Neural progenitor cell (in vitro differentiated cells): ENCODE data around the gene HOXD4. TPM values are rescaled to one million over a fixed set of nuclear protein-coding genes. Genes with fewer than 3 reads are reported as not detected.

Experiments used
- DNase-seq: peaks from one replicate; pipeline ENCODE4 v3.0.0-alpha.2; 2016; ENCODE audit warnings: low spot score
- H2AFZ ChIP-seq: fragments of 200-600 bp; sonication (generic); replicated peaks from 2 replicates; pipeline ENCODE4 v1.6.1; 2016; ENCODE audit warnings: antibody characterized with exemption
- H3F3A ChIP-seq: fragments of 200-600 bp; sonication (generic); 2 replicates; pipeline ENCODE4 v1.6.1; 2016; ENCODE audit warnings: antibody characterized with exemption, low read depth
- H3K27ac ChIP-seq: fragments of 200-600 bp; sonication (generic); 2 replicates; pipeline ENCODE4 v1.5.1; 2016; ENCODE audit warnings: mild to moderate bottlenecking
- H3K27me3 ChIP-seq: fragments of 200-600 bp; sonication (generic); 2 replicates; pipeline ENCODE4 v1.6.1; 2016; ENCODE audit warnings: mild to moderate bottlenecking, moderate library complexity
- H3K36me3 ChIP-seq: fragments of 200-600 bp; sonication (generic); 2 replicates; pipeline ENCODE4 v1.5.1; 2016
- H3K4me1 ChIP-seq: fragments of 200-600 bp; sonication (generic); 2 replicates; pipeline ENCODE4 v1.6.1; 2016; ENCODE audit warnings: mixed run types
- H3K4me2 ChIP-seq: fragments of 200-600 bp; sonication (generic); 2 replicates; pipeline ENCODE4 v1.6.1; 2016
- H3K4me3 ChIP-seq: fragments of 200-600 bp; sonication (generic); 2 replicates; pipeline ENCODE4 v1.5.1; 2016
- H3K79me2 ChIP-seq: fragments of 200-600 bp; sonication (generic); 2 replicates; pipeline ENCODE4 v1.6.1; 2016; ENCODE audit warnings: low read depth
- H3K9ac ChIP-seq: fragments of 200-600 bp; sonication (generic); 2 replicates; pipeline ENCODE4 v1.6.1; 2016
- H3K9me3 ChIP-seq: fragments of 200-600 bp; sonication (generic); 2 replicates; pipeline ENCODE4 v1.5.1; 2016; ENCODE audit warnings: low read depth
- H4K20me1 ChIP-seq: fragments of 200-600 bp; sonication (generic); 2 replicates; pipeline ENCODE4 v1.6.1; 2016; ENCODE audit warnings: low read depth
- H3K27ac Mint-ChIP-seq: 3 replicates; pipeline ENCODE4 v1.8.0; 2021; ENCODE audit warnings: mixed read lengths
- H3K27me3 Mint-ChIP-seq: 2 replicates; pipeline ENCODE4 v1.8.0; 2022; ENCODE audit warnings: low read depth, mild to moderate bottlenecking, inconsistent platforms, moderate library complexity, mixed read lengths; ENCODE audit not compliant: insufficient read depth
- H3K36me3 Mint-ChIP-seq: 3 replicates; pipeline ENCODE4 v1.8.0; 2021; ENCODE audit warnings: mixed read lengths
- H3K4me1 Mint-ChIP-seq: 3 replicates; pipeline ENCODE4 v1.8.0; 2021; ENCODE audit warnings: mixed read lengths
- H3K4me3 Mint-ChIP-seq: 3 replicates; pipeline ENCODE4 v1.8.0; 2021; ENCODE audit warnings: mild to moderate bottlenecking, moderate library complexity, mixed read lengths
- H3K9me3 Mint-ChIP-seq: 3 replicates; pipeline ENCODE4 v1.8.0; 2020; ENCODE audit warnings: mixed read lengths
- CTCF ChIP-seq: fragments of 200-600 bp; sonication (generic); IDR thresholded peaks from 2 replicates; pipeline ENCODE4 v1.5.1; 2017; ENCODE audit warnings: antibody characterized with exemption, mild to moderate bottlenecking
- EZH2 ChIP-seq: fragments of 200-600 bp; sonication (generic); IDR thresholded peaks from 2 replicates; pipeline ENCODE4 v1.6.1; 2017; ENCODE audit warnings: antibody characterized with exemption, mild to moderate bottlenecking, moderate library complexity
- EZH2phosphoT487 ChIP-seq: fragments of 200-600 bp; sonication (generic); IDR thresholded peaks from 2 replicates; pipeline ENCODE4 v1.6.1; 2017; ENCODE audit warnings: antibody characterized with exemption
- total RNA-seq: library from RNA; depleted of rRNA; stranded (reverse); fragments of >200 nt; gene quantifications from 2 replicates; pipeline ENCODE4 v1.2.3, GENCODE V29; 2015; ENCODE audit warnings: low replicate concordance

HOXD4 gene
- total RNA-seq, 1 donor from 2014 or later = not detected

GRCh38 chr2:176170602-176171305 lies 19.4 kb downstream of the HOXD4 start:
- peaks cover 13% of the 10 kb centered on the region for H3K9me3 Mint-ChIP-seq
- no peaks in the 10 kb centered on the region for H3K36me3 Mint-ChIP-seq
- peaks cover 86% of the 10 kb centered on the region for H3K27me3 Mint-ChIP-seq
- Histone ChIP-seq H3F3A (peaks cover 11% of the 10 kb centered on the region), H3K79me2 (no peaks in the 10 kb centered on the region), H3K27me3 (peaks cover 100% of the 10 kb centered on the region), H3K9me3 (no peaks in the 10 kb centered on the region), H3K4me1 (peaks cover 12% of the 10 kb centered on the region), H2AFZ (no peak overlapping the region), H4K20me1 (peaks cover 87% of the 10 kb centered on the region), H3K27ac (no peak overlapping the region), H3K4me2 (no peak overlapping the region), H3K36me3 (no peaks in the 10 kb centered on the region), H3K4me3 (no peak overlapping the region), H3K9ac (no peak overlapping the region)
- H3K27ac Mint-ChIP-seq = no peak overlapping the region
- no peak overlapping the region for H3K4me3 Mint-ChIP-seq
- no peak for DNase-seq
- peaks cover 23% of the 10 kb centered on the region for H3K4me1 Mint-ChIP-seq
- TF ChIP-seq EZH2phosphoT487 (no peak), CTCF (no peak), EZH2 (no peak)

- H3K4me2 ChIP-seq = peak overlapping the region; percentile 1
Observed at GRCh38 chr2:176171351-176172006, 20.1 kb downstream of the HOXD4 start.

GRCh38 chr2:176172007-176172894 lies 20.9 kb downstream of the HOXD4 start:
- Histone ChIP-seq H2AFZ (no peak overlapping the region), H3K4me3 (no peak overlapping the region), H3K9me3 (no peaks in the 10 kb centered on the region), H3K79me2 (no peaks in the 10 kb centered on the region), H3K4me1 (peaks cover 12% of the 10 kb centered on the region), H3K27ac (no peak overlapping the region), H3K4me2 (peak overlapping the region; percentile 1), H3K27me3 (peaks cover 100% of the 10 kb centered on the region), H3F3A (peaks cover 15% of the 10 kb centered on the region), H3K36me3 (no peaks in the 10 kb centered on the region), H3K9ac (no peak overlapping the region), H4K20me1 (peaks cover 86% of the 10 kb centered on the region)
- peaks cover 2% of the 10 kb centered on the region for H3K36me3 Mint-ChIP-seq
- peak; percentile 21 for DNase-seq
- peaks cover 86% of the 10 kb centered on the region for H3K27me3 Mint-ChIP-seq
- H3K9me3 Mint-ChIP-seq = peaks cover 12% of the 10 kb centered on the region
- H3K4me1 Mint-ChIP-seq = peaks cover 25% of the 10 kb centered on the region
- H3K27ac Mint-ChIP-seq = no peak overlapping the region
- TF ChIP-seq EZH2 = peak; percentile 99
- peak; percentile 97 for TF ChIP-seq EZH2phosphoT487
- TF ChIP-seq CTCF = no peak
- H3K4me3 Mint-ChIP-seq = no peak overlapping the region

More at GRCh38 chr2:176171351-176172006, 20.1 kb downstream of the HOXD4 start:
- H2AFZ ChIP-seq = no peak overlapping the region
- DNase-seq = peak; percentile 67
- H3K4me3 ChIP-seq = no peak overlapping the region
- Mint-ChIP-seq H3K27me3 (peaks cover 86% of the 10 kb centered on the region), H3K4me3 (no peak overlapping the region), H3K9me3 (peaks cover 14% of the 10 kb centered on the region), H3K27ac (no peak overlapping the region), H3K36me3 (no peaks in the 10 kb centered on the region), H3K4me1 (peaks cover 25% of the 10 kb centered on the region)
- H3K79me2 ChIP-seq = no peaks in the 10 kb centered on the region
- TF ChIP-seq EZH2phosphoT487 (no peak), CTCF (peak; percentile 11)
- H3F3A ChIP-seq = peaks cover 15% of the 10 kb centered on the region
- H3K27me3 ChIP-seq = peaks cover 100% of the 10 kb centered on the region
- no peaks in the 10 kb centered on the region for H3K36me3 ChIP-seq
- H3K27ac ChIP-seq = no peak overlapping the region
- no peak overlapping the region for H3K9ac ChIP-seq
- H4K20me1 ChIP-seq = peaks cover 87% of the 10 kb centered on the region
- H3K4me1 ChIP-seq = peaks cover 12% of the 10 kb centered on the region
- H3K9me3 ChIP-seq = no peaks in the 10 kb centered on the region
